H1 (cell line): Measurements from ENCODE around the gene SPINDOC. TPM values are rescaled to one million over a fixed set of nuclear protein-coding genes. Genes with fewer than 3 reads are reported as not detected.

ENCODE experiments used
- CTCF ChIA-PET: fragments of 300-600 bp; sonication (Branson Sonifier 250); formaldehyde crosslinking; loops from one replicate; lab custom pipeline; 2021; ENCODE audit not compliant: partially characterized antibody; lab: Charles Lee
- POLR2A ChIA-PET: fragments of 300-600 bp; sonication (Branson Sonifier 250); formaldehyde crosslinking; loops from one replicate; lab custom pipeline; 2021; ENCODE audit warnings: inconsistent platforms; ENCODE audit not compliant: partially characterized antibody; lab: Charles Lee
- DNase-seq, 2 experiments: peaks; one replicate each; pipeline versions ENCODE4 v3.0.0 to v3.0.0-alpha.2; 2010 to 2022; ENCODE audit warnings: low spot score in 2 of 2, low read depth in 1 of 2, mixed read lengths in 1 of 2
- FAIRE-seq: peaks from 2 replicates; lab custom pipeline; 2011; peaks lifted over from hg19 to GRCh38; lab: Jason Lieb, UNC
- H2AFZ ChIP-seq: 2 replicates; pipeline ENCODE4 v1.8.1; 2012; ENCODE audit warnings: low read length, inconsistent platforms
- H2AK5ac ChIP-seq: 2 replicates; pipeline ENCODE4 v1.6.1; 2013; ENCODE audit warnings: low read depth, low read length
- H2BK120ac ChIP-seq: replicated peaks from 2 replicates; pipeline ENCODE3; 2013; ENCODE audit warnings: low read depth, low read length, inconsistent platforms
- H2BK12ac ChIP-seq: 2 replicates; pipeline ENCODE4 v1.6.1; 2013; ENCODE audit warnings: low read depth, low read length
- H2BK15ac ChIP-seq: 2 replicates; pipeline ENCODE4 v1.6.1; 2013; ENCODE audit warnings: low read length
- H2BK20ac ChIP-seq: 2 replicates; pipeline ENCODE4 v1.6.1; 2013; ENCODE audit warnings: low read length
- H2BK5ac ChIP-seq: 2 replicates; pipeline ENCODE4 v1.6.1; 2013; ENCODE audit warnings: low read depth, low read length
- H3K14ac ChIP-seq: 2 replicates; pipeline ENCODE4 v1.6.1; 2013; ENCODE audit warnings: inconsistent platforms; ENCODE audit not compliant: insufficient read length
- H3K18ac ChIP-seq: 2 replicates; pipeline ENCODE4 v1.6.1; 2013; ENCODE audit warnings: low read length; ENCODE audit errors: extremely low read depth
- H3K23ac ChIP-seq: 2 replicates; pipeline ENCODE4 v1.6.1; 2013; ENCODE audit warnings: inconsistent platforms; ENCODE audit not compliant: insufficient read length
- H3K23me2 ChIP-seq: 2 replicates; pipeline ENCODE4 v1.6.1; 2013; ENCODE audit warnings: low read depth, low read length
- H3K27ac ChIP-seq: 2 replicates; pipeline ENCODE4 v1.6.1; 2011; ENCODE audit warnings: low read depth, low read length, inconsistent platforms
- H3K27me3 ChIP-seq, 4 experiments: replicated peaks in 1 of 4; 1 replicate in 1 of 4; 2 replicates in 3 of 4; pipeline versions ENCODE4 v1.6.1 to v1.8.1; 2011 to 2013; ENCODE audit warnings: low read length in 3 of 4, mild to moderate bottlenecking in 3 of 4, inconsistent platforms in 2 of 4, mixed read lengths in 2 of 4, moderate library complexity in 1 of 4; ENCODE audit not compliant: control insufficient read depth in 3 of 4, insufficient read depth in 3 of 4; ENCODE audit errors: extremely low read depth in 1 of 4
- H3K36me3 ChIP-seq, 4 experiments: 2 replicates each; pipeline versions ENCODE4 v1.6.1 to v1.8.1; 2011 to 2013; ENCODE audit warnings: mild to moderate bottlenecking in 4 of 4, low read length in 3 of 4, moderate library complexity in 2 of 4, control low read depth in 1 of 4, inconsistent platforms in 1 of 4; ENCODE audit not compliant: insufficient read depth in 4 of 4, control insufficient read depth in 2 of 4
- H3K4ac ChIP-seq: replicated peaks from 2 replicates; pipeline ENCODE3; 2013; ENCODE audit warnings: low read length, low read depth, mixed read lengths, inconsistent platforms; ENCODE audit not compliant: insufficient read length
- H3K4me1 ChIP-seq, 4 experiments: replicated peaks in 1 of 4; 1 replicate in 1 of 4; 2 replicates in 3 of 4; pipeline versions ENCODE4 v1.6.1 to v1.8.1; 2011 to 2013; ENCODE audit warnings: low read length in 3 of 4, inconsistent platforms in 2 of 4, mixed read lengths in 1 of 4; ENCODE audit not compliant: insufficient read depth in 4 of 4, control insufficient read depth in 3 of 4
- H3K4me2 ChIP-seq, 2 experiments: 2 replicates each; pipeline versions ENCODE4 v1.6.1 to v1.8.1; 2011 to 2013; ENCODE audit warnings: low read depth in 2 of 2, low read length in 2 of 2, control low read depth in 1 of 2, inconsistent platforms in 1 of 2, mild to moderate bottlenecking in 1 of 2; ENCODE audit not compliant: insufficient read depth in 1 of 2
- H3K4me3 ChIP-seq, 4 experiments: fragments of 200-600, 300-600 bp in 1 of 4; sonication (generic), shearing (Covaris generic), sonication (Bioruptor Twin) in 1 of 4; 2 replicates each; pipeline versions ENCODE4 v1.5.1 to v1.8.1; 2011 to 2016; ENCODE audit warnings: low read length in 4 of 4, low read depth in 3 of 4, control low read depth in 2 of 4, inconsistent platforms in 2 of 4, mild to moderate bottlenecking in 2 of 4, mixed read lengths in 1 of 4, moderate library complexity in 1 of 4; ENCODE audit not compliant: insufficient read depth in 2 of 4; ENCODE audit errors: extremely low read depth in 1 of 4
- H3K56ac ChIP-seq: replicated peaks from 2 replicates; pipeline ENCODE3; 2013; ENCODE audit warnings: low read depth, mild to moderate bottlenecking, mixed read lengths, low read length, inconsistent platforms; ENCODE audit not compliant: insufficient read length
- H3K79me1 ChIP-seq: 2 replicates; pipeline ENCODE4 v1.6.1; 2013; ENCODE audit warnings: low read depth, low read length, control low read depth
- H3K79me2 ChIP-seq, 2 experiments: 2 replicates each; pipeline versions ENCODE4 v1.6.1 to v1.8.1; 2012 to 2013; ENCODE audit warnings: low read length in 2 of 2, mild to moderate bottlenecking in 2 of 2, inconsistent platforms in 1 of 2; ENCODE audit not compliant: insufficient read depth in 2 of 2, control insufficient read depth in 1 of 2
- H3K9ac ChIP-seq, 4 experiments: replicated peaks in 1 of 4; 1 replicate in 1 of 4; 2 replicates in 3 of 4; pipeline versions ENCODE4 v1.6.1 to v1.8.1; 2011 to 2013; ENCODE audit warnings: low read depth in 3 of 4, low read length in 3 of 4, control low read depth in 2 of 4, mild to moderate bottlenecking in 2 of 4, moderate library complexity in 2 of 4, inconsistent platforms in 1 of 4; ENCODE audit errors: extremely low read depth in 1 of 4
- H3K9me3 ChIP-seq, 2 experiments: 2 replicates each; pipeline versions ENCODE4 v1.6.1 to v1.8.1; 2012 to 2013; ENCODE audit warnings: mild to moderate bottlenecking in 2 of 2, moderate library complexity in 2 of 2, control low read depth in 1 of 2, inconsistent platforms in 1 of 2, low read depth in 1 of 2, low read length in 1 of 2, mixed read lengths in 1 of 2; ENCODE audit not compliant: insufficient read depth in 2 of 2
- H4K20me1 ChIP-seq, 2 experiments: replicated peaks in 1 of 2; 2 replicates each; pipeline versions ENCODE3 to v1.8.1; 2011 to 2013; ENCODE audit warnings: inconsistent platforms in 2 of 2, low read length in 2 of 2, mild to moderate bottlenecking in 1 of 2; ENCODE audit not compliant: insufficient read depth in 2 of 2, control insufficient read depth in 1 of 2
- H4K5ac ChIP-seq: 2 replicates; pipeline ENCODE4 v1.6.1; 2013; ENCODE audit warnings: low read length, low read depth, mixed read lengths, inconsistent platforms; ENCODE audit not compliant: insufficient read length
- H4K8ac ChIP-seq: 2 replicates; pipeline ENCODE4 v1.8.0; 2013; ENCODE audit warnings: mild to moderate bottlenecking, moderate library complexity, low read length, inconsistent platforms; ENCODE audit not compliant: insufficient read depth; ENCODE audit errors: extremely low read depth
- H4K91ac ChIP-seq: replicated peaks from 2 replicates; pipeline ENCODE3; 2013; ENCODE audit warnings: low read length, mixed read lengths, inconsistent platforms; ENCODE audit not compliant: insufficient read length
- ATF3 ChIP-seq: IDR thresholded peaks from 2 replicates; pipeline ENCODE4 v1.6.1; 2011; ENCODE audit warnings: low read depth, mild to moderate bottlenecking, low read length; ENCODE audit not compliant: insufficient read depth
- BCL11A ChIP-seq, 2 experiments: IDR thresholded peaks; one replicate each; pipeline ENCODE4 v1.6.1; 2011; ENCODE audit warnings: low read depth in 2 of 2, low read length in 2 of 2, mild to moderate bottlenecking in 2 of 2
- CEBPB ChIP-seq: IDR thresholded peaks from 2 replicates; pipeline ENCODE4 v1.6.1; 2012; ENCODE audit warnings: low read depth, low read length
- EZH2 ChIP-seq: fragments of 200-600 bp; sonication (generic); IDR thresholded peaks from 2 replicates; pipeline ENCODE4 v1.7.1; 2012; ENCODE audit warnings: low read depth, mild to moderate bottlenecking, moderate library complexity, low read length, inconsistent platforms; ENCODE audit not compliant: severe bottlenecking
- HDAC6 ChIP-seq: IDR thresholded peaks from one replicate; pipeline ENCODE4 v1.7.1; 2012; ENCODE audit warnings: low read depth, mild to moderate bottlenecking, inconsistent platforms, low read length, moderate library complexity
- JUN ChIP-seq: IDR thresholded peaks from 2 replicates; pipeline ENCODE4 v1.6.1; 2011; ENCODE audit warnings: low read depth, mild to moderate bottlenecking, improper control_type of control experiment, low read length
- KDM4A ChIP-seq: IDR thresholded peaks from one replicate; pipeline ENCODE4 v1.7.1; 2012; ENCODE audit warnings: low read depth, mild to moderate bottlenecking, moderate library complexity, low read length, inconsistent platforms; ENCODE audit not compliant: severe bottlenecking
- KDM5A ChIP-seq: fragments of 200-600 bp; IDR thresholded peaks from 2 replicates; pipeline ENCODE4 v1.7.1; 2012; ENCODE audit warnings: mild to moderate bottlenecking, low read length, inconsistent platforms, mixed read lengths
- MAFK ChIP-seq: IDR thresholded peaks from 2 replicates; pipeline ENCODE4 v1.6.1; 2012; ENCODE audit warnings: low read depth, mild to moderate bottlenecking, improper control_type of control experiment, low read length
- PHF8 ChIP-seq: fragments of 200-600 bp; sonication (generic); conservative IDR thresholded peaks from 2 replicates; pipeline ENCODE4 v1.7.1; 2012; ENCODE audit warnings: low read depth, mild to moderate bottlenecking, inconsistent platforms, low read length, moderate library complexity
- RBBP5 ChIP-seq: IDR thresholded peaks from 2 replicates; pipeline ENCODE4 v1.7.1; 2012; ENCODE audit warnings: low read depth, mild to moderate bottlenecking, inconsistent platforms, low read length, moderate library complexity, borderline replicate concordance
- SIRT6 ChIP-seq: IDR thresholded peaks from one replicate; pipeline ENCODE4 v1.7.1; 2012; ENCODE audit warnings: low read length, inconsistent platforms
- TAF7 ChIP-seq: optimal IDR thresholded peaks from 2 replicates; pipeline ENCODE3; 2011; ENCODE audit warnings: low read depth, mild to moderate bottlenecking, inconsistent platforms, low read length, moderate library complexity, borderline replicate concordance
- WGBS, 2 experiments: shearing (Covaris generic) in 1 of 2; methylation state at CpG; one replicate each; pipeline versions ENCODE4 v1.1.6 to v1.1.7; 2013 to 2015; ENCODE audit warnings: low lambda C conversion rate in 2 of 2, mixed read lengths in 2 of 2, inconsistent platforms in 1 of 2, low coverage in 1 of 2, missing lambda C conversion rate in 1 of 2; ENCODE audit not compliant: insufficient replicate concordance in 2 of 2, insufficient coverage in 1 of 2, insufficient read length in 1 of 2; ENCODE audit errors: extremely low coverage in 1 of 2, missing lambda C conversion rate in 1 of 2; 5-methylcytosine and 5-hydroxymethylcytosine counted together
- polyA plus RNA-seq, 7 experiments: library from polyadenylated mRNA; depleted of rRNA in 3 of 7; stranded (reverse) in 5 of 7; unstranded in 2 of 7; fragments of >200 nt in 5 of 7; fragments of 200-250 nt in 2 of 7; gene quantifications; 1 replicate in 5 of 7; 2 replicates in 1 of 7; 4 replicates in 1 of 7; pipeline versions ENCODE4 v1.2.1 to v1.2.3, GENCODE V29; 2011 to 2013; ENCODE audit warnings: missing spikeins in 2 of 7, mixed read lengths in 2 of 7
- total RNA-seq: library from RNA; stranded (reverse); fragmentation: NEBNext Ultra II Directional; extraction: Animal tissue kit (Norgen Biotek cat#: 25700); gene quantifications from 2 replicates; pipeline ENCODE4 v1.2.1, GENCODE V29; 2021

The SPINDOC gene
- total and polyA plus RNA-seq, 2 of the 8 experiments (the other 6 are each of a cell fraction or from before 2014, with no cell fraction given): 78.7 to 99.7 TPM

- POLR2A ChIA-PET: interaction anchor here (0.9 to 2.8 kb wide), 5 partner anchors 8 to 41 kb away, joined by 3 to 8 read pairs (median 4); partner anchors contain the start of gene ZFTA
Measured at GRCh38 chr11:63805844-63806415, 7.3 kb upstream of the SPINDOC start.

More at GRCh38 chr11:63805844-63806415, 7.3 kb upstream of the SPINDOC start:
- no peak overlapping the region for H2AK5ac ChIP-seq
- TF ChIP-seq SIRT6 (no peak), TAF7 (no peak), EZH2 (no peak), ATF3 (no peak), HDAC6 (no peak), RBBP5 (no peak), BCL11A (IDR thresholded peaks at IDR 0.05; ENCODE audit: low read depth in 2 of 2, low read length in 2 of 2) (no peak), KDM5A (no peak), JUN (no peak), KDM4A (no peak), CEBPB (no peak), MAFK (no peak), PHF8 (no peak)
- H3K4me3 ChIP-seq: no peak overlapping the region
- no peak overlapping the region for H2BK15ac ChIP-seq
- H3K9me3 ChIP-seq: no peaks in the 10 kb centered on the region
- no peak overlapping the region for H3K4me2 ChIP-seq
- no peaks in the 10 kb centered on the region for H3K4me1 ChIP-seq
- H2BK20ac ChIP-seq: no peak overlapping the region
- CTCF ChIA-PET: interaction anchor here (0.9 to 1.6 kb wide), 4 partner anchors 24 to 129 kb away, joined by 3 to 6 read pairs (median 4); partner anchors contain the start of gene ZFTA
- H2AFZ ChIP-seq: no peak overlapping the region
- no peak overlapping the region for H3K4ac ChIP-seq
- DNase-seq (no peak), FAIRE-seq (no peak)
- H3K56ac ChIP-seq: no peak overlapping the region
- no peak overlapping the region for H2BK120ac ChIP-seq
- no peak overlapping the region for H3K9ac ChIP-seq
- no peaks in the 10 kb centered on the region for H3K27me3 ChIP-seq
- H3K23me2 ChIP-seq: no peaks in the 10 kb centered on the region
- H3K14ac ChIP-seq: no peak overlapping the region
- no peak overlapping the region for H2BK5ac ChIP-seq
- H3K27ac ChIP-seq: no peak overlapping the region
- H3K79me1 ChIP-seq: no peaks in the 10 kb centered on the region; the same call in 1 of the 2 replicates
- H3K36me3 ChIP-seq: no peaks in the 10 kb centered on the region
- no peak overlapping the region for H4K91ac ChIP-seq
- 92% methylated on average over 9 of the region's 9 CpGs; no CpG with 5 or more reads in 1 of the 2 experiments for WGBS, 2 experiments
- 0 out of 2 replicates have a peak overlapping the region, but pooled peaks have one; percentile 39 for H2BK12ac ChIP-seq
- no peaks in the 10 kb centered on the region for H4K20me1 ChIP-seq
- H4K5ac ChIP-seq: no peak overlapping the region
- no peak overlapping the region for H4K8ac ChIP-seq
- H3K23ac ChIP-seq: no peak overlapping the region
- no peaks in the 10 kb centered on the region for H3K79me2 ChIP-seq
- H3K18ac ChIP-seq: no peak overlapping the region
